ENCODE measurements around the gene YPEL2.

Gene YPEL2

DNA sequence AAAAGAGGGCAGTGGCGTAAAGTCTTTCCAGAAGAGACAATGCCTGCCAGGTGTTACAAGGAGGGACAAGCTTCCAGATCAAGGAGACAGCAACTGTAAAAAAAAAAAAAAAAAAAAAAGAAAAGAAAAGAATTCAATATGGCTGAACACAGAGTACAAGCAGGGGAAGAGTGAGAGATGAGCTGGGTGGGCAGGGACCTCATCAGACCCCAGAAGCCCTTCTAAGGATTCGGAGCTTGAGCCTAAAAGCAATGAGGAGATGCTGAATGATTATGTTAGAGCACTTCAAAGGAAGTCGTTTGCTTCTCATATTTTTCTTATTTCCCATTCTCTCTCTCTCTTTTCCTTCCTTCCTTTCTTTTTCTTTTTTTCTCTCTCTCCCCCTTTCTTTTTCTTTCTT is 103.0 kb downstream of the YPEL2 start:
- DNase-seq (ENCODE audit: low read depth) = no peak

DNA sequence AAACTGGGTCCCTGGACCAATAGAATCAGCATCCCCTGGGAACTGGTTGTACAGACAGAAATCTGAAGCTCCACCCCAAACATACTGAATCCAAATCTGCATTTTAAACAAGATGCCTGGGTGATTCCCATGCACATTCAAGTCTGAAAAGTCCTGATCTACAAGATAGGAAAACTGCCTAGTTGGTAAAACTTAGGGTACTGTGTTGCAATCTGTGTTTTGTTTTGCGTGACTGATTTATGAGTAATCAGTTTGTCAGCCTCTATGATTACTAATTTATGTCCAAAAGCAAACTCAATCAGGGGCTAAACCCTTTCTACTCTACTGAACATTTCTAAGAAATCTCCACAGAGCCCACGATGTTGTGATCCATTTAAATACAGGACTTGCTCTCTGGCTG is 103.8 kb downstream of the YPEL2 start:
- no peak for DNase-seq (ENCODE audit: low read depth)

DNA sequence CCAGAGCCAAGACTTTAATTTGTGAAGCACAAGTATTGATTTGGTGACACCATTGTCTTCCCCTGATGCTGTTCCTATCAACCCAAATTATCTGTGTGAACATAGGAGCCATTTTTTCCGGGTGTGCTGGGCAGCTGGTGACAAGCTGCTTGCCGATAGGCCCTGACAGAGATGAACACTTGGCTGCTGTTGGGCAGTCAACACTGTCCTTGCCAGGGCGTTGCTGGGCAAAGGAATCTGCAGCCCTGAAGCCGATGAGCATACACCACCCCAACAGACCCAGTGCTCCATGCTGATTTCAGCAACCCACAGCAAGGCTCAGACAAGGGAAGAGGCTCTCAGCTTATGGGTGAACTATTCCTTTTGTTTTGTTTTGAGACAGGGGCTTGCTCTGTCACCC is 105.4 kb downstream of the YPEL2 start:
- DNase-seq (ENCODE audit: low read depth) = no peak

DNA sequence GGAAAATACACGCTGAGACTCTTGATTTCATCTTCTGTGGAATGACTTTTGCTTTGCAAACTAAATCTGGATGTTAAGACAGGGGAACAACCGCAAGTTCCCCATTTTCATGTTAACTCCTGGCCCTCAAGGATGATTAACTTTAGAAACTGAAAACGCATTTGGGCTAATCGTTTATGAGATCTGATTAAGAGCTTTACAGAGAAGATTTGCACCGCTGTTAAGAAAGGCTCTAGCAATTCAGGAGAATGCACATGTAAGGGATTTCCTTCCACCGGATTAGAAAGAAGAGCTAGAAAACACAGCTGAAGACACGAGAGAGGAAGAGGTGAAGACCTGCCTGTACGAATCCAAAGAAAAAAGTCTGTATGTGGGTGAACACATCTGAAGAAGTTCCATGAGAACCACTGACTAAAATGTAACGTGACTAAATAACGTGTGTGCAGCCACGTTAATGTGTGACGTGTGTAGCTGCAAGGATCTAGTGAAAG is 106.4 kb downstream of the YPEL2 start:
- no peak for DNase-seq (ENCODE audit: low read depth)

- DNase-seq (ENCODE audit: low read depth) = no peak
Measured at GRCh38 chr17:59439262-59439661, 107.8 kb downstream of the YPEL2 start.

GRCh38 chr17:59439741-59440211 is 108.3 kb downstream of the YPEL2 start:
- no peak for DNase-seq (ENCODE audit: low read depth)

GRCh38 chr17:59440757-59441463 is 109.5 kb downstream of the YPEL2 start:
- DNase-seq (ENCODE audit: low read depth) = peak; percentile 72

- DNase-seq (ENCODE audit: low read depth) = no peak
Measured at GRCh38 chr17:59441464-59442096, 110.1 kb downstream of the YPEL2 start.

DNA sequence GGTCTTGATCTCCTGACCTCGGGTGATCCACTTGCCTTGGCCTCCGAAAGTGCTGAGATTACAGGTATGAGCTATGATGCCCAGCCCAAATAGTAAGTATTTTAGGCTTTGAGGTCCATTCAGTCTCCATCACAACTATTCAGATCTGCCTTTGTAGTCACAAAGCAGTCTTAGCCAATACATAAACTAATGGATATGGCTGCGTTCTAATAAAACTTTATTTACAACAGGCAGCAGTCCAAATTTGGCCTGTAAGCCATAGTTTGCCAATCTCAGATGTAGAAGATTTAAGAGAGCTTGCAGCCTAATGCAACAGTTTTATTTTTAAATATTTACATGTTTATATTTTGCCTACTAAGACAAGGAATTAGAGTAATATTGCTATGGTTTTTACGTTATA is 111.7 kb downstream of the YPEL2 start:
- no peak for DNase-seq (ENCODE audit: low read depth)
